A673 (cell line): ENCODE measurements around the gene LIPM. TPM values are rescaled to one million over a fixed set of nuclear protein-coding genes. Genes with fewer than 3 reads are reported as not detected.

Experiments
- BruUV-seq: library from RNA; stranded (reverse); fragments of 400-500 nt; replicated peaks from 2 replicates; lab custom pipeline; 2021; lab: Mats Ljungman, UMichigan
- CTCF ChIA-PET: fragments of 300-600 bp; sonication (Branson Sonifier 250); formaldehyde crosslinking; loops from one replicate; lab custom pipeline; 2022; ENCODE audit warnings: antibody characterized with exemption; lab: Charles Lee
- POLR2A ChIA-PET: fragments of 300-600 bp; sonication (Branson Sonifier 250); formaldehyde crosslinking; loops from one replicate; lab custom pipeline; 2022; ENCODE audit warnings: antibody characterized with exemption; ENCODE audit not compliant: low non-redundant PET; lab: Charles Lee
- DNase-seq: peaks from one replicate; pipeline ENCODE4 v3.0.0-alpha.2; 2015; ENCODE audit warnings: low spot score
- H3K27ac ChIP-seq: fragments of 200-600 bp; sonication (generic); 2 replicates; pipeline ENCODE4 v1.5.1; 2016; ENCODE audit warnings: mixed run types, low read depth, mild to moderate bottlenecking, mixed read lengths, antibody characterized with exemption, low read length; ENCODE audit not compliant: poor library complexity, severe bottlenecking
- H3K27me3 ChIP-seq: fragments of 200-600 bp; sonication (generic); replicated peaks from 2 replicates; pipeline ENCODE4 v1.6.1; 2017; ENCODE audit warnings: mixed run types, low read depth, mild to moderate bottlenecking, mixed read lengths, antibody characterized with exemption, low read length; ENCODE audit not compliant: insufficient read depth, poor library complexity
- H3K36me3 ChIP-seq: fragments of 200-600 bp; sonication (generic); 2 replicates; pipeline ENCODE4 v1.6.1; 2016; ENCODE audit warnings: mixed run types, mild to moderate bottlenecking, mixed read lengths, antibody characterized with exemption, low read length; ENCODE audit not compliant: insufficient read depth, poor library complexity, severe bottlenecking
- H3K4me1 ChIP-seq: fragments of 200-600 bp; sonication (generic); 2 replicates; pipeline ENCODE4 v1.6.1; 2017; ENCODE audit warnings: mixed run types, mild to moderate bottlenecking, mixed read lengths, antibody characterized with exemption, low read length; ENCODE audit not compliant: insufficient read depth, poor library complexity, severe bottlenecking
- H3K4me3 ChIP-seq: fragments of 200-600 bp; sonication (generic); 2 replicates; pipeline ENCODE4 v1.5.1; 2016; ENCODE audit warnings: low read depth, mixed run types, mild to moderate bottlenecking, mixed read lengths, low read length; ENCODE audit not compliant: poor library complexity, severe bottlenecking
- H3K9me3 ChIP-seq: fragments of 200-600 bp; sonication (generic); 2 replicates; pipeline ENCODE4 v1.6.1; 2016; ENCODE audit warnings: mixed run types, low read depth, mild to moderate bottlenecking, mixed read lengths, antibody characterized with exemption, low read length; ENCODE audit not compliant: poor library complexity, severe bottlenecking
- EZH2 ChIP-seq: fragments of 200-600 bp; sonication (generic); IDR thresholded peaks from 2 replicates; pipeline ENCODE4 v1.6.1; 2017; ENCODE audit warnings: borderline replicate concordance, low read depth, mild to moderate bottlenecking, mixed read lengths, antibody characterized with exemption, low read length; ENCODE audit not compliant: poor library complexity, severe bottlenecking
- intact Hi-C: fragments of 100-400 bp; cut with micrococcal nuclease; formaldehyde crosslinking; loops from one replicate; pipeline ENCODE4 v1.10.0; 2022; ENCODE audit not compliant: unreplicated experiment
- total RNA-seq: library from RNA; stranded (reverse); gene quantifications from 2 replicates; pipeline ENCODE4 v1.2.3, GENCODE V29; 2021
- TF ChIP-seq, protein P1 (sequence below): fragments of 300-800, 200-600 bp; sonication (generic); conservative IDR thresholded peaks from 2 replicates; pipeline ENCODE4 v1.5.1; 2017; ENCODE audit warnings: low read depth, mild to moderate bottlenecking, antibody characterized with exemption, low read length, moderate library complexity, mixed read lengths

Gene LIPM
- total RNA-seq, 1 experiment from 2014 or later, result not detected

DNA sequence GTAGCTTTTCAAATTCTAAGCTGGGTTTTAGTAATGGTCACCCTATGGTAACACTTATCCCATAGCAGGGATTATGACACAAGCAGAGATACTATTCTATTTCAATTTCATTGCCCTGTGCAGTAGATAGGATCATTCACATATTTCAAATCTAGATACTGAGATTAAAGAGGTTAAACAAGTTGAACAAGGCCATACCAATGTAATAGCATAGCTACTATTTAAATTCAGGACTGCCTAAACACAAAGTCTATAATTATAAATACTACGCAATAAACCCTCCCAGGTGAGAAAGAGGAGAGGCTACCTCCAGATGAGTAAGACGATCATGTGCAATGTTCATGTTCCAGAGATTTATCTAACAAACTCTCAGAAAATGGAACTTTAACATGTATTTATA is 1.1 kb downstream of the LIPM start:
- H3K4me1 ChIP-seq, result no peaks in the 10 kb centered on the region
- H3K36me3 ChIP-seq, result no peaks in the 10 kb centered on the region
- H3K27me3 ChIP-seq, result no peaks in the 10 kb centered on the region
- intact Hi-C loops, result no loop called here
- BruUV-seq, result no TSS peak
- ChIA-PET POLR2A (no interaction called here), CTCF (interaction anchor here (0.6 kb wide), 1 partner anchor 337 kb away, joined by 6 read pairs; no protein-coding TSS in a partner anchor)
- DNase-seq, result no peak
- no peaks in the 10 kb centered on the region for H3K9me3 ChIP-seq
- no peak for TF ChIP-seq EZH2
- TF ChIP-seq, protein P1, sequence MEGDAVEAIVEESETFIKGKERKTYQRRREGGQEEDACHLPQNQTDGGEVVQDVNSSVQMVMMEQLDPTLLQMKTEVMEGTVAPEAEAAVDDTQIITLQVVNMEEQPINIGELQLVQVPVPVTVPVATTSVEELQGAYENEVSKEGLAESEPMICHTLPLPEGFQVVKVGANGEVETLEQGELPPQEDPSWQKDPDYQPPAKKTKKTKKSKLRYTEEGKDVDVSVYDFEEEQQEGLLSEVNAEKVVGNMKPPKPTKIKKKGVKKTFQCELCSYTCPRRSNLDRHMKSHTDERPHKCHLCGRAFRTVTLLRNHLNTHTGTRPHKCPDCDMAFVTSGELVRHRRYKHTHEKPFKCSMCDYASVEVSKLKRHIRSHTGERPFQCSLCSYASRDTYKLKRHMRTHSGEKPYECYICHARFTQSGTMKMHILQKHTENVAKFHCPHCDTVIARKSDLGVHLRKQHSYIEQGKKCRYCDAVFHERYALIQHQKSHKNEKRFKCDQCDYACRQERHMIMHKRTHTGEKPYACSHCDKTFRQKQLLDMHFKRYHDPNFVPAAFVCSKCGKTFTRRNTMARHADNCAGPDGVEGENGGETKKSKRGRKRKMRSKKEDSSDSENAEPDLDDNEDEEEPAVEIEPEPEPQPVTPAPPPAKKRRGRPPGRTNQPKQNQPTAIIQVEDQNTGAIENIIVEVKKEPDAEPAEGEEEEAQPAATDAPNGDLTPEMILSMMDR, result no peak
- H3K4me3 ChIP-seq, result no peak overlapping the region
- no peak overlapping the region for H3K27ac ChIP-seq

DNA sequence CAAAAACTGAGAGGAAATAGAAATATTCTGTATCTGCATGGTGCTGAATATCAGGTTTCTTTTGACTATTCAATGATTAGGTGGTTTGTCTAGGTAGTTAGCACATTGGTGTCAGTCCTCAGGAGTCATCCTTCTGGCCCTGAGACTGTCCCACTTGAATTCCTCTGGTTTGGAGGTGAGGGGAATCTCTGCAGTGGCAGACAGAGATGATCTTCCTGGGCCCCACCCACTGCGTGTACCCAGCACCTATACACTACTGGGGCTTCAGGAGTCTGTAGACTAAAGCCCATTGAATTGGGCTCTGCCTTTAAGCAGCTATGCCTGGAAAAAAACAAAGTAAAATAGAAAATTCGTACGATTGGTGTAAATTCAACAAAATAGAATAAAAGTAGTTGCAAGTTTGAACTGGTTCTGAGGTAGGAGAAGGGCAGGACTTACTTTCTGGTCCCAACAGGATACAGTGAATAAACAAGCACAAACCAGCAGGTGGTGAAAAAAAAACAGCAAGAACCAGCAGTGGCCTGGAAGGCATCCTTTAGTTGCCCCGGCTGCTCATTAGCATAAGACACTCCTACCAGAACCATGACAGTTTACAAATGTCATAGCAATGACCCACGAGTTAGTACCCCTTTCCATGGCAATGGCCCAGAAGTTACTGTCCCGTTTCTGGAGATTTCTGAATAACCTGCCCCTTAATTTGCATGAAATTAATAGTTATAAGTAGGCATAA is 1.7 kb downstream of the LIPM start:
- no TSS peak for BruUV-seq
- Histone ChIP-seq H3K27ac (no peak overlapping the region), H3K27me3 (no peaks in the 10 kb centered on the region), H3K9me3 (no peaks in the 10 kb centered on the region), H3K4me1 (no peaks in the 10 kb centered on the region), H3K4me3 (no peak overlapping the region), H3K36me3 (no peaks in the 10 kb centered on the region)
- ChIA-PET CTCF (interaction anchor here (0.6 kb wide), 1 partner anchor 337 kb away, joined by 6 read pairs; no protein-coding TSS in a partner anchor), POLR2A (interaction anchor here (0.6 kb wide), 1 partner anchor 121 kb away, joined by 3 read pairs; no protein-coding TSS in a partner anchor)
- TF ChIP-seq, protein P1, result no peak
- no peak for TF ChIP-seq EZH2
- intact Hi-C loops, result no loop called here
- DNase-seq, result no peak

- TF ChIP-seq, protein P1, result no peak
- no peak for TF ChIP-seq EZH2
- no peak for DNase-seq
- no TSS peak for BruUV-seq
- Histone ChIP-seq H3K4me3 (no peak overlapping the region), H3K4me1 (no peaks in the 10 kb centered on the region), H3K9me3 (no peaks in the 10 kb centered on the region), H3K36me3 (no peaks in the 10 kb centered on the region), H3K27ac (no peak overlapping the region), H3K27me3 (no peaks in the 10 kb centered on the region)
- CTCF ChIA-PET, result interaction anchor here (0.7 kb wide), 1 partner anchor 112 kb away, joined by 3 read pairs; no protein-coding TSS in a partner anchor
- intact Hi-C loops, result no loop called here
- POLR2A ChIA-PET, result no interaction called here
Measured at GRCh38 chr10:88805361-88805760, 2.8 kb downstream of the LIPM start.
